H1 (cell line): ENCODE results near the gene ITPR1. TPM values are rescaled to one million over a fixed set of nuclear protein-coding genes. Genes with fewer than 3 reads are reported as not detected.

Experiments
- BACH1 ChIP-seq: IDR thresholded peaks from 2 replicates; pipeline ENCODE4 v1.6.1; 2012; ENCODE audit warnings: low read length, improper control_type of control experiment
- JUN ChIP-seq: IDR thresholded peaks from 2 replicates; pipeline ENCODE4 v1.6.1; 2011; ENCODE audit warnings: low read depth, mild to moderate bottlenecking, improper control_type of control experiment, low read length
- polyA plus RNA-seq, 7 experiments: library from polyadenylated mRNA; depleted of rRNA in 3 of 7; stranded (reverse) in 5 of 7; unstranded in 2 of 7; fragments of >200 nt in 5 of 7; fragments of 200-250 nt in 2 of 7; gene quantifications; 1 replicate in 5 of 7; 2 replicates in 1 of 7; 4 replicates in 1 of 7; pipeline versions ENCODE4 v1.2.1 to v1.2.3, GENCODE V29; 2011 to 2013; ENCODE audit warnings: missing spikeins in 2 of 7, mixed read lengths in 2 of 7
- total RNA-seq: library from RNA; stranded (reverse); fragmentation: NEBNext Ultra II Directional; extraction: Animal tissue kit (Norgen Biotek cat#: 25700); gene quantifications from 2 replicates; pipeline ENCODE4 v1.2.1, GENCODE V29; 2021
- TF ChIP-seq, protein P1 (sequence below): fragments of 300-600 bp; sonication (generic); IDR thresholded peaks from 2 replicates; pipeline ENCODE4 v1.7.1; 2012; ENCODE audit warnings: low read length, moderate library complexity, mild to moderate bottlenecking, inconsistent platforms; ENCODE audit not compliant: insufficient replicate concordance

Gene ITPR1
- total and polyA plus RNA-seq, 2 of the 8 experiments (the other 6 are each of a cell fraction or from before 2014, with no cell fraction given), result 2.5 to 16.3 TPM

DNA sequence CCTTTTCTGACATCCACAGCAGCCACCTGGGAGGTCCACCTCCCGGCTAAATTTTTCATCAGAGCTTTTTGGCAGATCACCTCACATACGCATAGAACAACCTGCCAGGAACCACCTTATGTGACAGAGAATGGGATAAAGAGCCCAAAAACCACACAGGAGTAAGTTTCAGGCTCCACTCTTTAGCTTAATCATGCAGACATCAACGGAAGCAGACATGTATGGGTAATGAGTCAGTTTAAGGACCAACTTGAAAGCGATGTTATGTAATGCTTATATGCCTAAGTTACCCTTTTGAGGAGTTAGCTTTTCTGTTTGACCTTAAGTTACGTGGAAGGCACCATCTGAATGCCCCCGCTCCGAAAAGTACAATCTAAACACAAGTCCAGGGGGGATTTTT is 302.8 kb downstream of the ITPR1 start (continued):
- TF ChIP-seq, protein P1, sequence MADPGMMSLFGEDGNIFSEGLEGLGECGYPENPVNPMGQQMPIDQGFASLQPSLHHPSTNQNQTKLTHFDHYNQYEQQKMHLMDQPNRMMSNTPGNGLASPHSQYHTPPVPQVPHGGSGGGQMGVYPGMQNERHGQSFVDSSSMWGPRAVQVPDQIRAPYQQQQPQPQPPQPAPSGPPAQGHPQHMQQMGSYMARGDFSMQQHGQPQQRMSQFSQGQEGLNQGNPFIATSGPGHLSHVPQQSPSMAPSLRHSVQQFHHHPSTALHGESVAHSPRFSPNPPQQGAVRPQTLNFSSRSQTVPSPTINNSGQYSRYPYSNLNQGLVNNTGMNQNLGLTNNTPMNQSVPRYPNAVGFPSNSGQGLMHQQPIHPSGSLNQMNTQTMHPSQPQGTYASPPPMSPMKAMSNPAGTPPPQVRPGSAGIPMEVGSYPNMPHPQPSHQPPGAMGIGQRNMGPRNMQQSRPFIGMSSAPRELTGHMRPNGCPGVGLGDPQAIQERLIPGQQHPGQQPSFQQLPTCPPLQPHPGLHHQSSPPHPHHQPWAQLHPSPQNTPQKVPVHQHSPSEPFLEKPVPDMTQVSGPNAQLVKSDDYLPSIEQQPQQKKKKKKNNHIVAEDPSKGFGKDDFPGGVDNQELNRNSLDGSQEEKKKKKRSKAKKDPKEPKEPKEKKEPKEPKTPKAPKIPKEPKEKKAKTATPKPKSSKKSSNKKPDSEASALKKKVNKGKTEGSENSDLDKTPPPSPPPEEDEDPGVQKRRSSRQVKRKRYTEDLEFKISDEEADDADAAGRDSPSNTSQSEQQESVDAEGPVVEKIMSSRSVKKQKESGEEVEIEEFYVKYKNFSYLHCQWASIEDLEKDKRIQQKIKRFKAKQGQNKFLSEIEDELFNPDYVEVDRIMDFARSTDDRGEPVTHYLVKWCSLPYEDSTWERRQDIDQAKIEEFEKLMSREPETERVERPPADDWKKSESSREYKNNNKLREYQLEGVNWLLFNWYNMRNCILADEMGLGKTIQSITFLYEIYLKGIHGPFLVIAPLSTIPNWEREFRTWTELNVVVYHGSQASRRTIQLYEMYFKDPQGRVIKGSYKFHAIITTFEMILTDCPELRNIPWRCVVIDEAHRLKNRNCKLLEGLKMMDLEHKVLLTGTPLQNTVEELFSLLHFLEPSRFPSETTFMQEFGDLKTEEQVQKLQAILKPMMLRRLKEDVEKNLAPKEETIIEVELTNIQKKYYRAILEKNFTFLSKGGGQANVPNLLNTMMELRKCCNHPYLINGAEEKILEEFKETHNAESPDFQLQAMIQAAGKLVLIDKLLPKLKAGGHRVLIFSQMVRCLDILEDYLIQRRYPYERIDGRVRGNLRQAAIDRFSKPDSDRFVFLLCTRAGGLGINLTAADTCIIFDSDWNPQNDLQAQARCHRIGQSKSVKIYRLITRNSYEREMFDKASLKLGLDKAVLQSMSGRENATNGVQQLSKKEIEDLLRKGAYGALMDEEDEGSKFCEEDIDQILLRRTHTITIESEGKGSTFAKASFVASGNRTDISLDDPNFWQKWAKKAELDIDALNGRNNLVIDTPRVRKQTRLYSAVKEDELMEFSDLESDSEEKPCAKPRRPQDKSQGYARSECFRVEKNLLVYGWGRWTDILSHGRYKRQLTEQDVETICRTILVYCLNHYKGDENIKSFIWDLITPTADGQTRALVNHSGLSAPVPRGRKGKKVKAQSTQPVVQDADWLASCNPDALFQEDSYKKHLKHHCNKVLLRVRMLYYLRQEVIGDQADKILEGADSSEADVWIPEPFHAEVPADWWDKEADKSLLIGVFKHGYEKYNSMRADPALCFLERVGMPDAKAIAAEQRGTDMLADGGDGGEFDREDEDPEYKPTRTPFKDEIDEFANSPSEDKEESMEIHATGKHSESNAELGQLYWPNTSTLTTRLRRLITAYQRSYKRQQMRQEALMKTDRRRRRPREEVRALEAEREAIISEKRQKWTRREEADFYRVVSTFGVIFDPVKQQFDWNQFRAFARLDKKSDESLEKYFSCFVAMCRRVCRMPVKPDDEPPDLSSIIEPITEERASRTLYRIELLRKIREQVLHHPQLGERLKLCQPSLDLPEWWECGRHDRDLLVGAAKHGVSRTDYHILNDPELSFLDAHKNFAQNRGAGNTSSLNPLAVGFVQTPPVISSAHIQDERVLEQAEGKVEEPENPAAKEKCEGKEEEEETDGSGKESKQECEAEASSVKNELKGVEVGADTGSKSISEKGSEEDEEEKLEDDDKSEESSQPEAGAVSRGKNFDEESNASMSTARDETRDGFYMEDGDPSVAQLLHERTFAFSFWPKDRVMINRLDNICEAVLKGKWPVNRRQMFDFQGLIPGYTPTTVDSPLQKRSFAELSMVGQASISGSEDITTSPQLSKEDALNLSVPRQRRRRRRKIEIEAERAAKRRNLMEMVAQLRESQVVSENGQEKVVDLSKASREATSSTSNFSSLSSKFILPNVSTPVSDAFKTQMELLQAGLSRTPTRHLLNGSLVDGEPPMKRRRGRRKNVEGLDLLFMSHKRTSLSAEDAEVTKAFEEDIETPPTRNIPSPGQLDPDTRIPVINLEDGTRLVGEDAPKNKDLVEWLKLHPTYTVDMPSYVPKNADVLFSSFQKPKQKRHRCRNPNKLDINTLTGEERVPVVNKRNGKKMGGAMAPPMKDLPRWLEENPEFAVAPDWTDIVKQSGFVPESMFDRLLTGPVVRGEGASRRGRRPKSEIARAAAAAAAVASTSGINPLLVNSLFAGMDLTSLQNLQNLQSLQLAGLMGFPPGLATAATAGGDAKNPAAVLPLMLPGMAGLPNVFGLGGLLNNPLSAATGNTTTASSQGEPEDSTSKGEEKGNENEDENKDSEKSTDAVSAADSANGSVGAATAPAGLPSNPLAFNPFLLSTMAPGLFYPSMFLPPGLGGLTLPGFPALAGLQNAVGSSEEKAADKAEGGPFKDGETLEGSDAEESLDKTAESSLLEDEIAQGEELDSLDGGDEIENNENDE, result no peak
- no peak for TF ChIP-seq BACH1
- no peak for TF ChIP-seq JUN
